GM19324 (cell line): Measurements from ENCODE around the gene PROC.

Experiments
- ATAC-seq: cut with Tn5 transposase; IDR thresholded peaks from one replicate; pipeline ENCODE4 v1.9.1; 2021; ENCODE audit warnings: mild to moderate bottlenecking, moderate library complexity; ENCODE audit not compliant: unreplicated experiment, low FRiP score

The PROC gene

GRCh38 chr2:127413200-127413599 lies 5.0 kb upstream of the PROC start:
- ATAC-seq = no peak

DNA sequence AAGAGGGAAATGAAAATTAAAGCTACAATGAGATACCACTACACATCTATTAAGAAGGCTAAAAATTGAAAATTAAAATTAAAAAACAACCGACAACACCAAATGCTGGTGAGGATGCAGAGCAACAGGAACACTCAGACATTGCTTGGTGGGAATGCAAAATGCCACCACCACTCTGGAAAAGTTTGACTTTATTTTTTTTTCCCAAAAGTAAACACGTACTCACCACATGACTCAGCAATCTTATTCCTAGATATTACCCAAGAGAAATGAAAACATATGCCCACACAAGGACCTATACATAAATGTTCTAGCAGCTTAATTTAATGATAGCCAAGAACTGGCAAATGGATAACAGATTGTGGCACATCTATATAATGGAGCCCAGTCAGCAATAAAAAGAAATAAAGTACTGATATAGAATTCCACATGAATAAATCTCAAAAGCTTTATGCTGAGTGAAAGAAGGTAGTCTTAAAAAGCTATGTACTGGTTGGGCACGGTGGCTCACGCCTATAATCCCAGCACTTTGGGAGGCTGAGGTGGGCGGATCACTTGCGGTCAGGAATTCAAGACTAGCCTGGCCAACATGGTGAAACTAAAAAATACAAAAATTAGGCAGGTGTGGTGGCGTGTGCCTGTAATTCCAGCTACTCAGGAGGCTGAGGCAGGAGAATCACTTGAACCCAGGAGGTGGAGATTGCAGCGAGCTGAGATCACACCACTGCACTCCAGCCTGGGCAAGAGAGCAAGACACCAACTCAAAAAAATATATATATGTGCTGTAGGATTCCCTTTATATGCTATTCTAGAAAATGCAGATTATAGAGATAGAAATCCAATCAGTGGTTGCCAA lies 4.2 kb upstream of the PROC start:
- no peak for ATAC-seq

DNA sequence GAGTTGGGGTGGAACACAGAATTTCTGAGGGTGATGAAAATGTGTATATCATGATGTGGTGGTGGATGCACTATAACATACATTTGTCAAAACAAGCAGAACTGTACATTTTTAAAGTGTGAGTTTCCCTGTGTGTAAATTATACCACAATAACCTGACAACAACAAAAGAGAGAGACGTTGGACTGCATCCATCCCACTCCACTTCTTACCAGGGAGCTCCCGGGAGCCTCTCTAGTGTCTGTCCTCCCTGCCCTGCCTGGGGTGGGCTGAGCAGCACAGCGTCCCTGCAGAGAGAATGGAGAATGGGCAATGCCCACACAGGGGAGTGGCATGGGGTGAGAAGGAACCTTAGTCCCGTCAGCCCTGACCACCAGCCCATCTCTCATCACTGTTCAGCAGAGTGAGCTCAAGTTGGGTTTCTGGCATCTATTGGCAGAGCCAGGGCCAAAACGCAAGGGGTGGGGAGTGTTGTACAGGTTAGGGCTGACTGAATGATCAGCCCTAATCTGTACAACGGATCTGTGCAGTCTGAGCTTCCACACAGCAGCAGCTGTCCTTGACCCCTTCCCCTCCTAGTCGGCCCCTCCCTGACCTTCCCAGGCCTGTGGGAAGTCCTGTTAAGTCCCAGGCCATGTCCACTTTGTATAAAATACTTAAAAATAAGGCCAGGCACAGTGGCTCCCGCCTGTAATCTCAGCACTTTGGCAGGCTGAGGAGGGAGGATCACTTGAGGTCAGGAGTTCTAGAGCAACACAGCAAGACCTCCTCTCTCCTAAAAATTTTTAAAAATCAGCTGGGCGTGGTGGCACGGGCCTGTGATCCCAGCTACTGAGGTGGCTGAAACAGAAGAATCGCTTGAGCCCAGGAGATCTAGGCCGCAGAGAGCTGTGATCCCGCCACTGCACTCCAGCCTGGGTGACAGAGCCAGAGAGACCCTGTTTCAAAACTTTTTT lies 3.3 kb upstream of the PROC start:
- ATAC-seq = no peak

- peak; percentile 67 for ATAC-seq
These were observed 2.4 kb upstream of the PROC start for GRCh38 chr2:127415593-127416505.

DNA sequence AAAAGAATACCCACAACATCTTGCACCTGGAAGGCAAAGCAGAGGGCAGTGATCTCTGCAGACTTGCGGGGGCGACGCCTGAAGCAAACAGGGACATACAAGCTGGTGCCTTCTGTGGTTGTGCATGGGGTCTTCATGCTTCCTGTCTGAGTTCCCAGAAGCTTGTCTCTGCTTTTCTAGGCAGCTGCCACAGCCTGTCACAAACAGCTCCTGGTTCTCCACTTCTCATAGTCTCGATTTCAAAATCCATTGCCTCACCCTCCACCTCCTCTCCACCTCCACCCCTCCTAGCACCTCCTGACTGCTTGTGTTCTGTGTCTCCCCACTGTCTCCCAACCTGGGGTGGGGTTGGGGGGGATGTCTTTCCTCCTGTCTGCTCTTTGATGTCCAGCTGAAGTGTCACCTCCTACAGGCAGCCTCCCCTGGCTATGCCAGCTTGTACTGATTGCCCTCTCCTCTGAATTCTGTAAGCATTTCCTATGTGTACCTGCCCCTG lies 1.7 kb upstream of the PROC start:
- peak; percentile 14 for ATAC-seq

- ATAC-seq = no peak
These were observed 821 bp upstream of the PROC start for GRCh38 chr2:127417406-127417805.

DNA sequence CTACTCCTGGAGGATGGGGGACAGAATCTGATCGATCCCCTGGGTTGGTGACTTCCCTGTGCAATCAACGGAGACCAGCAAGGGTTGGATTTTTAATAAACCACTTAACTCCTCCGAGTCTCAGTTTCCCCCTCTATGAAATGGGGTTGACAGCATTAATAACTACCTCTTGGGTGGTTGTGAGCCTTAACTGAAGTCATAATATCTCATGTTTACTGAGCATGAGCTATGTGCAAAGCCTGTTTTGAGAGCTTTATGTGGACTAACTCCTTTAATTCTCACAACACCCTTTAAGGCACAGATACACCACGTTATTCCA lies 844 bp downstream of the PROC start:
- ATAC-seq = no peak

DNA sequence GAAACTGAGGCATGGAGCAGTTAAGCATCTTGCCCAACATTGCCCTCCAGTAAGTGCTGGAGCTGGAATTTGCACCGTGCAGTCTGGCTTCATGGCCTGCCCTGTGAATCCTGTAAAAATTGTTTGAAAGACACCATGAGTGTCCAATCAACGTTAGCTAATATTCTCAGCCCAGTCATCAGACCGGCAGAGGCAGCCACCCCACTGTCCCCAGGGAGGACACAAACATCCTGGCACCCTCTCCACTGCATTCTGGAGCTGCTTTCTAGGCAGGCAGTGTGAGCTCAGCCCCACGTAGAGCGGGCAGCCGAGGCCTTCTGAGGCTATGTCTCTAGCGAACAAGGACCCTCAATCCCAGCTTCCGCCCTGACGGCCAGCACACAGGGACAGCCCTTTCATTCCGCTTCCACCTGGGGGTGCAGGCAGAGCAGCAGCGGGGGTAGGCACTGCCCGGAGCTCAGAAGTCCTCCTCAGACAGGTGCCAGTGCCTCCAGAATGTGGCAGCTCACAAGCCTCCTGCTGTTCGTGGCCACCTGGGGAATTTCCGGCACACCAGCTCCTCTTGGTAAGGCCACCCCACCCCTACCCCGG lies 1.3 kb downstream of the PROC start:
- ATAC-seq = no peak

- ATAC-seq = no peak
These were observed 2.0 kb downstream of the PROC start for GRCh38 chr2:127420039-127420864.

GRCh38 chr2:127421116-127421800 lies 3.0 kb downstream of the PROC start:
- ATAC-seq = no peak

DNA sequence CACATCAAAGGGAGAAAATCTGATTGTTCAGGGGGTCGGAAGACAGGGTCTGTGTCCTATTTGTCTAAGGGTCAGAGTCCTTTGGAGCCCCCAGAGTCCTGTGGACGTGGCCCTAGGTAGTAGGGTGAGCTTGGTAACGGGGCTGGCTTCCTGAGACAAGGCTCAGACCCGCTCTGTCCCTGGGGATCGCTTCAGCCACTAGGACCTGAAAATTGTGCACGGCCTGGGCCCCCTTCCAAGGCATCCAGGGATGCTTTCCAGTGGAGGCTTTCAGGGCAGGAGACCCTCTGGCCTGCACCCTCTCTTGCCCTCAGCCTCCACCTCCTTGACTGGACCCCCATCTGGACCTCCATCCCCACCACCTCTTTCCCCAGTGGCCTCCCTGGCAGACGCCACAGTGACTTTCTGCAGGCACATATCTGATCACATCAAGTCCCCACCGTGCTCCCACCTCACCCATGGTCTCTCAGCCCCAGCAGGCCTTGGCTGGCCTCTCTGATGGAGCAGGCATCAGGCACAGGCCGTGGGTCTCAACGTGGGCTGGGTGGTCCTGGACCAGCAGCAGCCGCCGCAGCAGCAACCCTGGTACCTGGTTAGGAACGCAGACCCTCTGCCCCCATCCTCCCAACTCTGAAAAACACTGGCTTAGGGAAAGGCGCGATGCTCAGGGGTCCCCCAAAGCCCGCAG lies 3.8 kb downstream of the PROC start:
- no peak for ATAC-seq

DNA sequence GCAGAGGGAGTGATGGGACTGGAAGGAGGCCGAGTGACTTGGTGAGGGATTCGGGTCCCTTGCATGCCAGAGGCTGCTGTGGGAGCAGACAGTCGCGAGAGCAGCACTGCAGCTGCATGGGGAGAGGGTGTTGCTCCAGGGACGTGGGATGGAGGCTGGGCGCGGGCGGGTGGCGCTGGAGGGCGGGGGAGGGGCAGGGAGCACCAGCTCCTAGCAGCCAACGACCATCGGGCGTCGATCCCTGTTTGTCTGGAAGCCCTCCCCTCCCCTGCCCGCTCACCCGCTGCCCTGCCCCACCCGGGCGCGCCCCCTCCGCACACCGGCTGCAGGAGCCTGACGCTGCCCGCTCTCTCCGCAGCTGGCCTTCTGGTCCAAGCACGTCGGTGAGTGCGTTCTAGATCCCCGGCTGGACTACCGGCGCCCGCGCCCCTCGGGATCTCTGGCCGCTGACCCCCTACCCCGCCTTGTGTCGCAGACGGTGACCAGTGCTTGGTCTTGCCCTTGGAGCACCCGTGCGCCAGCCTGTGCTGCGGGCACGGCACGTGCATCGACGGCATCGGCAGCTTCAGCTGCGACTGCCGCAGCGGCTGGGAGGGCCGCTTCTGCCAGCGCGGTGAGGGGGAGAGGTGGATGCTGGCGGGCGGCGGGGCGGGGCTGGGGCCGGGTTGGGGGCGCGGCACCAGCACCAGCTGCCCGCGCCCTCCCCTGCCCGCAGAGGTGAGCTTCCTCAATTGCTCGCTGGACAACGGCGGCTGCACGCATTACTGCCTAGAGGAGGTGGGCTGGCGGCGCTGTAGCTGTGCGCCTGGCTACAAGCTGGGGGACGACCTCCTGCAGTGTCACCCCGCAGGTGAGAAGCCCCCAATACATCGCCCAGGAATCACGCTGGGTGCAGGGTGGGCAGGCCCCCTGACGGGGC lies 4.6 kb downstream of the PROC start:
- ATAC-seq = no peak

DNA sequence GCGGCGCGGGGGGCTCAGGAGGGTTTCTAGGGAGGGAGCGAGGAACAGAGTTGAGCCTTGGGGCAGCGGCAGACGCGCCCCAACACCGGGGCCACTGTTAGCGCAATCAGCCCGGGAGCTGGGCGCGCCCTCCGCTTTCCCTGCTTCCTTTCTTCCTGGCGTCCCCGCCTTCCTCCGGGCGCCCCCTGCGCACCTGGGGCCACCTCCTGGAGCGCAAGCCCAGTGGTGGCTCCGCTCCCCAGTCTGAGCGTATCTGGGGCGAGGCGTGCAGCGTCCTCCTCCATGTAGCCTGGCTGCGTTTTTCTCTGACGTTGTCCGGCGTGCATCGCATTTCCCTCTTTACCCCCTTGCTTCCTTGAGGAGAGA lies 5.2 kb downstream of the PROC start:
- ATAC-seq = no peak

DNA sequence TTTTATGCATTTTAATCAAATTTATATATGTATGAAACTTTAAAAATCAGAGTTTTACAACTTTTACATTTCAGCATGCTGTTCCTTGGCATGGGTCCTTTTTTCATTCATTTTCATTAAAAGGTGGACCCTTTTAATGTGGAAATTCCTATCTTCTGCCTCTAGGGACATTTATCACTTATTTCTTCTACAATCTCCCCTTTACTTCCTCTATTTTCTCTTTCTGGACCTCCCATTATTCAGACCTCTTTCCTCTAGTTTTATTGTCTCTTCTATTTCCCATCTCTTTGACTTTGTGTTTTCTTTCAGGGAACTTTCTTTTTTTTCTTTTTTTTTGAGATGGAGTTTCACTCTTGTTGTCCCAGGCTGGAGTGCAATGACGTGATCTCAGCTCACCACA lies 5.7 kb downstream of the PROC start:
- no peak for ATAC-seq

DNA sequence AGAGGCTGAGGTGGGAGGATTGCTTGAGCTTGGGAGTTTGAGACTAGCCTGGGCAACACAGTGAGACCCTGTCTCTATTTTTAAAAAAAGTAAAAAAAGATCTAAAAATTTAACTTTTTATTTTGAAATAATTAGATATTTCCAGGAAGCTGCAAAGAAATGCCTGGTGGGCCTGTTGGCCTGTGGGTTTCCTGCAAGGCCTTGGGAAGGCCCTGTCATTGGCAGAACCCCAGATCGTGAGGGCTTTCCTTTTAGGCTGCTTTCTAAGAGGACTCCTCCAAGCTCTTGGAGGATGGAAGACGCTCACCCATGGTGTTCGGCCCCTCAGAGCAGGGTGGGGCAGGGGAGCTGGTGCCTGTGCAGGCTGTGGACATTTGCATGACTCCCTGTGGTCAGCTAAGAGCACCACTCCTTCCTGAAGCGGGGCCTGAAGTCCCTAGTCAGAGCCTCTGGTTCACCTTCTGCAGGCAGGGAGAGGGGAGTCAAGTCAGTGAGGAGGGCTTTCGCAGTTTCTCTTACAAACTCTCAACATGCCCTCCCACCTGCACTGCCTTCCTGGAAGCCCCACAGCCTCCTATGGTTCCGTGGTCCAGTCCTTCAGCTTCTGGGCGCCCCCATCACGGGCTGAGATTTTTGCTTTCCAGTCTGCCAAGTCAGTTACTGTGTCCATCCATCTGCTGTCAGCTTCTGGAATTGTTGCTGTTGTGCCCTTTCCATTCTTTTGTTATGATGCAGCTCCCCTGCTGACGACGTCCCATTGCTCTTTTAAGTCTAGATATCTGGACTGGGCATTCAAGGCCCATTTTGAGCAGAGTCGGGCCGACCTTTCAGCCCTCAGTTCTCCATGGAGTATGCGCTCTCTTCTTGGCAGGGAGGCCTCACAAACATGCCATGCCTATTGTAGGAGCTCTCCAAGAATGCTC lies 6.6 kb downstream of the PROC start:
- ATAC-seq = no peak
